ENCODE measurements around the gene STUB1. TPM values are rescaled to one million over a fixed set of nuclear protein-coding genes. Genes with fewer than 3 reads are reported as not detected.

The STUB1 gene
- total and polyA plus RNA-seq, 2 donors (not counting 1 experiment from before 2014, with no cell fraction given): 94.6 to 133 TPM

DNA sequence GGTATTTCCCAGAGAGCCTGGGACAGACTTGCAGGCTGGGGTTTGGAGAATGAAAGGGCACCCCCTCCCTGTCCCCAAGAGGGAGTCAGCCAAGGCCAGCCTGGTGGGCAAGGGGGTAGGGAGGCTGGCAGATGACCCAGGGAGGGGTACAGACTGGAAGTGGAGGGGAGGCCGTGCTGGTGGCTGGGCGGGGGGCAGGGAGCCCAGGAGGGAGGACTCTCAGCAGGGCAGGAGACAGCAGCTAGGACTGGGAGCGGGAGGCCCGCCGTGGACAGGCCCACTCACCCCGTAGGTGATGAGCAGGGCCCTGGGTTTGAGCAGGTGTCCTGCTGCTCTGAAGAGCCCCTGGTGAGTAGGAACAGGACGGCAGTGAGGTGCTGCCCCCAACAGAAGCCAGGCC is 45.2 kb upstream of the STUB1 start:
- no peaks in the 10 kb centered on the region for H3K27me3 ChIP-seq (ENCODE audit: control insufficient read depth, insufficient read depth, low read length)
- DNase-seq (ENCODE audit: low read depth in 2 of 2): no peak
- H4K20me1 ChIP-seq (ENCODE audit: control insufficient read depth, extremely low read depth, insufficient read depth, low read length): no peaks in the 10 kb centered on the region
- TF ChIP-seq, protein P1, sequence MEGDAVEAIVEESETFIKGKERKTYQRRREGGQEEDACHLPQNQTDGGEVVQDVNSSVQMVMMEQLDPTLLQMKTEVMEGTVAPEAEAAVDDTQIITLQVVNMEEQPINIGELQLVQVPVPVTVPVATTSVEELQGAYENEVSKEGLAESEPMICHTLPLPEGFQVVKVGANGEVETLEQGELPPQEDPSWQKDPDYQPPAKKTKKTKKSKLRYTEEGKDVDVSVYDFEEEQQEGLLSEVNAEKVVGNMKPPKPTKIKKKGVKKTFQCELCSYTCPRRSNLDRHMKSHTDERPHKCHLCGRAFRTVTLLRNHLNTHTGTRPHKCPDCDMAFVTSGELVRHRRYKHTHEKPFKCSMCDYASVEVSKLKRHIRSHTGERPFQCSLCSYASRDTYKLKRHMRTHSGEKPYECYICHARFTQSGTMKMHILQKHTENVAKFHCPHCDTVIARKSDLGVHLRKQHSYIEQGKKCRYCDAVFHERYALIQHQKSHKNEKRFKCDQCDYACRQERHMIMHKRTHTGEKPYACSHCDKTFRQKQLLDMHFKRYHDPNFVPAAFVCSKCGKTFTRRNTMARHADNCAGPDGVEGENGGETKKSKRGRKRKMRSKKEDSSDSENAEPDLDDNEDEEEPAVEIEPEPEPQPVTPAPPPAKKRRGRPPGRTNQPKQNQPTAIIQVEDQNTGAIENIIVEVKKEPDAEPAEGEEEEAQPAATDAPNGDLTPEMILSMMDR (conservative IDR thresholded peaks at IDR 0.05 in 1 of 2, IDR thresholded peaks at IDR 0.05 in 1 of 2; ENCODE audit: low read depth in 1 of 2, low read length in 2 of 2): no peak
- no peak for TF ChIP-seq EZH2 (IDR thresholded peaks at IDR 0.05; ENCODE audit: low read length, missing control alignments)
- no peaks in the 10 kb centered on the region for H3K4me1 ChIP-seq (ENCODE audit: control insufficient read depth, extremely low read depth, insufficient read depth, low read length)
- H3K4me3 ChIP-seq (replicated peaks in 1 of 4; ENCODE audit: control extremely low read depth in 1 of 4, insufficient read depth in 1 of 4, low read depth in 3 of 4, low read length in 4 of 4): peak overlapping the region; percentile 68 to 85 (median 82)
- H3K36me3 ChIP-seq (ENCODE audit: control insufficient read depth, insufficient read depth, low read length): peaks cover 11% of the 10 kb centered on the region
- H3K9ac ChIP-seq (ENCODE audit: insufficient read depth, low read length): peak overlapping the region; percentile 69
- no peaks in the 10 kb centered on the region for H3K9me3 ChIP-seq (ENCODE audit: control insufficient read depth, insufficient read depth, low read depth, low read length)
- peaks cover 4% of the 10 kb centered on the region for H3K79me2 ChIP-seq (ENCODE audit: control insufficient read depth, insufficient read depth, low read length)
- peak overlapping the region; percentile 67 for H3K4me2 ChIP-seq (ENCODE audit: extremely low read depth, insufficient read depth, low read length)
- no peak overlapping the region for H2AFZ ChIP-seq (ENCODE audit: low read length)
- H3K27ac ChIP-seq (ENCODE audit: insufficient read depth, low read length): no peak overlapping the region

DNA sequence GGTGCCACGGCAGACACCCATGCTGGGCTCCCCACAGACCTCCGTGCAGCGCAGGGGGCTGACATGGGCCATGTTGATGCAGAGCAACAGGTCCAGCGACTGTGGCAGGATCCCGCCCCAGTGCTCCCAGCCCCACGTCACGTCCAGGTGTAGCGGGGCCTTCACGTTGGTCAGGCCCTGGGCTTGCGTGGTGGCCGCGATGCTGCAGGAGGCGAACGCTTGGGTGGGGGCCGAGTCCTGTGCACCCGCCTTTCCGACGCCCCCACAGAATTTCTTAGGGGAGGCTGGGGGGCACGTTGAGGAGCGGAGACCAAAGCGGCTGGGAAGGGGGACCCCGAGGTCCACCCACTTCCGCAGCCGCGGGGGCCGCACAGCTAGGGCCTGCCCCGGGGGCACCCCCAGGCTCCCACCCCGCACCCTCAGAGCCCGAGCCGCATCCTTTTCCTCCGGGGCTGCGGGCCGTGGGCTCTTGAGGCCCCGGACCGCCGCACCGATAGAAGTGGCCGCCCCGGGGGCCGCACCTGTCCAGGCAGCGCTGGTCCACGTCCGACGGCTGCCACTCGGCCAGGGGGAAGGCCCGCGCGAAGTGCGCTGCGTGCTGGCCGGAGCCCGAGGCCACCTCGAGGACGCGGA is 44.5 kb upstream of the STUB1 start:
- TF ChIP-seq EZH2 (IDR thresholded peaks at IDR 0.05; ENCODE audit: low read length, missing control alignments): no peak
- TF ChIP-seq, protein P1 (conservative IDR thresholded peaks at IDR 0.05 in 1 of 2, IDR thresholded peaks at IDR 0.05 in 1 of 2; ENCODE audit: low read depth in 1 of 2, low read length in 2 of 2): no peak
- Histone ChIP-seq H4K20me1 (ENCODE audit: control insufficient read depth, extremely low read depth, insufficient read depth, low read length) (no peaks in the 10 kb centered on the region), H3K36me3 (ENCODE audit: control insufficient read depth, insufficient read depth, low read length) (peaks cover 11% of the 10 kb centered on the region), H3K4me2 (ENCODE audit: extremely low read depth, insufficient read depth, low read length) (peak overlapping the region; percentile 67), H3K9ac (ENCODE audit: insufficient read depth, low read length) (peak overlapping the region; percentile 69), H3K4me3 (replicated peaks in 1 of 4; ENCODE audit: control extremely low read depth in 1 of 4, insufficient read depth in 1 of 4, low read depth in 3 of 4, low read length in 4 of 4) (peak overlapping the region; percentile 68 to 85 (median 82)), H3K27ac (ENCODE audit: insufficient read depth, low read length) (peak overlapping the region; percentile 77), H3K27me3 (ENCODE audit: control insufficient read depth, insufficient read depth, low read length) (no peaks in the 10 kb centered on the region), H2AFZ (ENCODE audit: low read length) (peak overlapping the region; percentile 86), H3K9me3 (ENCODE audit: control insufficient read depth, insufficient read depth, low read depth, low read length) (no peaks in the 10 kb centered on the region), H3K79me2 (ENCODE audit: control insufficient read depth, insufficient read depth, low read length) (peaks cover 4% of the 10 kb centered on the region), H3K4me1 (ENCODE audit: control insufficient read depth, extremely low read depth, insufficient read depth, low read length) (no peaks in the 10 kb centered on the region)
- DNase-seq (ENCODE audit: low read depth in 2 of 2): no peak

DNA sequence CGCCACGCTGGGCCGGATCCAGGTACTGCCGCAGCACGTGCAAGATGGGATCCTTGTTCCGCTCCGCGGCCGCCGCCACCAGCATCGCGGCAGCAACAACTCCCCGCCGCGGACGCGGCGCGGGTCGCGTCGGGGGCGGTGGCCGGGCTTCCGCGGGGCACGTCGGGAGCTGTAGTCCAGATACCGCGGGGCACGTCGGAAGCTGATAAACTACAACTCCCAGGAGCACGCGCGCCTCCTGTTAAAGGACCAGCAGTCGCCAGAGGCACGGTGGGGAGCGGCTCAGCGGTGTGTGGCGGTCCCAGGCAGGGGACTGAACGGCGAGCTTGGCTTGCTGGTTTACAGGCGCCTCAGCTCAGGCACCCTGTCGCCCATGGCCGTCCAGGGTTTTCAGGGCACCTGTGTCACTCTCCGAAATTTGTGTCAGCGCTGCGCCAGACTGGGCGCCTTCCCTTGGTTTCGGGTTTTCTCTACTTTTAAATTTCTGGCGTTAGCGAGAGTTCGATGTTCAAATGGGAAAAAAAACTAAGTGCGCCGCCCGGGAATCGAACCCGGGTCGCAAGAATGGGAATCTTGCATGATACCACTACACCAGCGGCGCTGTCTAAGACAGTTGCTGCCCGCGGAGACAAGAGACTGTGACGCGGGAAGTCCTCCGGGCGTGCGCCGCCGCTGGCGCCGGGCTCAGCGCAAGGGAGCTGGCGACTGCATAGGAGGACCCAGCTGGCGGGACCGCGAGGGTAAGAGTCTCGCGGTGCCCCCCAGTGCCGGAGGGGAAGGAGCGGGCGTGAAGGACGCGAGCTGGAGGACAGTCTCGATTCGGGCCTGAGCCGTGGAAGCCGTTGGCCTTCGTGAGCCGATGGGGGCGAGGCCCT is 43.8 kb upstream of the STUB1 start, which contains the start of gene METTL26:
Gene METTL26, minus strand, starts transcription at position 100 of the 875 bp plus-strand sequence. Its CDS starts 15 bp downstream, at position 85.
- no peak for TF ChIP-seq EZH2 (IDR thresholded peaks at IDR 0.05; ENCODE audit: low read length, missing control alignments)
- TF ChIP-seq, protein P1 (conservative IDR thresholded peaks at IDR 0.05 in 1 of 2, IDR thresholded peaks at IDR 0.05 in 1 of 2; ENCODE audit: low read depth in 1 of 2, low read length in 2 of 2): no peak
- Histone ChIP-seq H3K27me3 (ENCODE audit: control insufficient read depth, insufficient read depth, low read length) (no peaks in the 10 kb centered on the region), H4K20me1 (ENCODE audit: control insufficient read depth, extremely low read depth, insufficient read depth, low read length) (no peaks in the 10 kb centered on the region), H2AFZ (ENCODE audit: low read length) (peak within 1 kb of the TSS; percentile 97), H3K27ac (ENCODE audit: insufficient read depth, low read length) (peak within 1 kb of the TSS; percentile 77), H3K79me2 (ENCODE audit: control insufficient read depth, insufficient read depth, low read length) (peaks cover 4% of the 10 kb centered on the region), H3K9me3 (ENCODE audit: control insufficient read depth, insufficient read depth, low read depth, low read length) (no peaks in the 10 kb centered on the region), H3K4me3 (replicated peaks in 1 of 4; ENCODE audit: control extremely low read depth in 1 of 4, insufficient read depth in 1 of 4, low read depth in 3 of 4, low read length in 4 of 4) (peak within 1 kb of the TSS; percentile 72 to 85 (median 82)), H3K36me3 (ENCODE audit: control insufficient read depth, insufficient read depth, low read length) (peaks cover 11% of the 10 kb centered on the region), H3K4me2 (ENCODE audit: extremely low read depth, insufficient read depth, low read length) (peak within 1 kb of the TSS; percentile 67), H3K9ac (ENCODE audit: insufficient read depth, low read length) (peak within 1 kb of the TSS; percentile 88), H3K4me1 (ENCODE audit: control insufficient read depth, extremely low read depth, insufficient read depth, low read length) (no peaks in the 10 kb centered on the region)
- DNase-seq (ENCODE audit: low read depth in 2 of 2): peak; percentile 89 to 94

All from fibroblast of lung (primary cell).